AG20443 (cell line): Measurements from ENCODE around the gene JPH3.

Experiments used
- DNase-seq: peaks from one replicate; pipeline ENCODE4 v3.0.0; 2012; ENCODE audit warnings: low spot score, mixed read lengths

JPH3 gene

DNA sequence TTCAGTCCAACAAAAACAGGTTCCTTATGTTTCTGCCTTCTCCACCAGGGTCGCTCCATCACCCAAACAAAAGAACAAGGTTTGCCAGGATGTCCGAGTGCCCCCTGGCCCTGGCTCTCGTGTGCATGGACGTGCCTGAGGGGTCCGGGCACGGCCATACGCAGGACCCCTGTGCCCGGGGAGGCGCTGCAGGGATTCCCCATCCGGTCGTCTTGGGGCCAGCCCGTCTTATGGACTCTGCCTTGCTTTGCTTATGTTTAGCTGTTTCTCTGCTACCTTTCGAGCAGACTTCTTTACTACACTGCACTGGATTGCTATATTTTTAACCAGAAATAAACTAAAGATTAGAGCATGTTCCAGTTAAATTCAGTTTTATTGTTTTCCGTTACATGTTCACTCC lies 95.5 kb downstream of the JPH3 start:
- DNase-seq: no peak

DNA sequence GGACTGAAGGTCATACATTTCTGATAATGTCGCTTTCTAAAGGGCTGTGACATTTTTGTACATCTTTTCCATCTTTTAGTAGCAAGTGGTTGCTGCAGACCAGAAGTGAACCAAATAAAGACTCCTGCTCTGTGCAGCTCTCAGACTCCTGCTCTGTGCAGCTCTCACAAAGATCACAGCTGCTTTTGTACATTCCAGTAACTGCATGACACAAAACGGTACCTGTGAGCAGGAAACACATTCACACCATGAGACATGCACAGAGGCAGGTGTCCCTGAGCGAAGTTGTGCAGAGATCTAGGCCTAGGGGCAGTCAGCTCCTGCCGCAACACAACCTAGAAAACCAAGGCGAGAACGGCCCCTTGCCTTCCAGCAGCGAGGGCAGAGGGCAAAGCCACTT lies 95.9 kb downstream of the JPH3 start:
- DNase-seq: no peak

DNA sequence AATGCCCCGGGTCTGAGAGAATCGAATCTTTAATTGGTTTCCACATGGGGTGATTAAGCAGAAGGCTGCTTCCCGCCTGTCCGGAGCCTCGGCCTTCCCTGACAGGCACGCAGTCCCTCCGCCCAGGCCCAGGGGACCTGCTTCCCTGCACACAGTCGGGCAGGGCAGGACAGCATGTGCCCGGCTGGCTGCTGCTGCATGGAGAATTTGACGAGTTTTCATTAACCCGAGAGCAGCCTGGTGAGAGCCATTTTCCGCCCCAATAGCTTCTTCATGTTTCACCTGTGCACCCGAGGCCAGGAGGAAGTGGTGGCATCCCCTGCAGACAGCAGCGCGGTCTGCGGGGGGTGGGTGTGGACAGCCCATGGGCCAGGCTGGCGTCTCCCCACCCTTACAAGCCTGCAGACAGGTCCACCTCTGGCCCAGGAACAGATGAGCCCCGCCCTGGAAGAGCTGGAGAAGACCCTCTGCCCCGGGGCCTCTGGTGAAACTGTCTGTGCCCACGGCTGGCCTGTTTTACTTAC lies 96.4 kb downstream of the JPH3 start:
- DNase-seq: no peak

GRCh38 chr16:87700406-87701077 lies 98.2 kb downstream of the JPH3 start:
- no peak for DNase-seq

- DNase-seq: no peak
Measured at GRCh38 chr16:87701078-87701460, 98.8 kb downstream of the JPH3 start.

- no peak for DNase-seq
Measured at GRCh38 chr16:87701505-87701921, 99.2 kb downstream of the JPH3 start.

DNA sequence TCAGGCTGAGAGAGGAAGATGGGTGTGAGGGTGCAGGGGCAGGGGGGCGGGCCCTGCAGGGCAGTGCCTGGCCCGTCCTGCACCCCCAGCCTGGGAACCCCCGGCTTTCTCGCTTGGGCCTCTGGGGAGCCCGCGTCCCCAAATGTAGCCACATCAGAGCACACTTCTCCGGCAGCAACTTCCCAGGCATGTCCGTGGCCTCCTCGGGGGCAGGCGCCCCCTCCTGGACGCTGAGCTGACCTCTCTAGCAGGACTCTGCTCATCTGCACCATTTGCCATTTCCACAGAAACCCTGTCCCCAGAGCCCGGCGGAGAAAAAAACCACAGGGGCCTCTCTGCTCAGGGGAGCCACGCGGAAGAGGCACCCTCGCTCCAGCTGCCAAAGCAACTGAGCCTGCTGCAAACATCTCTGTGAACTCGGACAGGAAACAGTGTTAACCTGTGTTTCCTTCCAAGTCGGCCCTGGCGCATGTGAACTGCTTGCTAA lies 100.1 kb downstream of the JPH3 start:
- DNase-seq: peak; percentile 78

DNA sequence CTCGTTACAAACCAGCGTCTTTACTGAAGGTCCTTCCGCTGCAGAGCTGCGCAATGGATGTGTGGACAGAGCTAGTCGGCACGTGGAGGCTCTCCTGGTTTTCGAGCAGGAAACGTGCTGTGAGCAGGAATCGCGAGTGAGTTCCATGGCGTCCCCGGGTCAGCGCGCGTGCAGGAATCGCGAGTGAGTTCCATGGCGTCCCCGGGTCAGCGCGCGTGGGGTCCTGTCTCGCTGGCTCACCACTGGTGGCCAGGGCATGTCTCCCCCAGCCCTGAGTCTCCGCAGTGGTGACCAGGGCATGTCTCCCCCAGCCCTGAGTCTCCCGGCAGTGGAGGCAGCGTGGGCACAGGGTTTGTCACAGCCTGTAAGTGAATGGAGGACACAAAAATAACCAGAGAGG lies 100.8 kb downstream of the JPH3 start:
- no peak for DNase-seq

DNA sequence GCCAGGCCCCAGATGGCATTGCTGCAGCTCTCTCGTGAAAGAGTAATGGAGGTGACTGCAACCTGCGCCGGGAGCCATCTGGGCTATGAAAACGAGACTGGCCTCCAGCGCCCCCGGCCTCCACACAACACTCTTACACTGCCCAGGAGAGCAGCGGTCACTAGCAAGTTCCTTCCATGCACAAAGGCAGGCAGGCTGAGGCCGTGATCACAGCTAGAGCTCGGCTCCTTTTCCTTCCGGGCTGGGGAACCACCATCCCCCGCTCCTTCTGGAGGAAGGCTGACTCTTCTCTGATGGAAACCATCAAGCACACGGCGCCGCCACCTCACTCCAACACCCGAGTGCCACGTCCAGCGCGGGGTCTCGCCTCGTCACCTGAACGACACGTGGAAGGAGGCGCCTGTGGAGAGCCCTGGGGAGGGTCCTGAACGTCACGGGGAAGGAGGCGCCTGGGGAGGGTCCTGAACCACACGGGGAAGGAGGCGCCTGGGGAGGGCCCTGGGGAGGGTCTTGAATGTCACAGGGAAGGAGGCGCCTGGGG lies 101.6 kb downstream of the JPH3 start:
- no peak for DNase-seq

- no peak for DNase-seq
Measured at GRCh38 chr16:87704754-87705353, 102.5 kb downstream of the JPH3 start.

DNA sequence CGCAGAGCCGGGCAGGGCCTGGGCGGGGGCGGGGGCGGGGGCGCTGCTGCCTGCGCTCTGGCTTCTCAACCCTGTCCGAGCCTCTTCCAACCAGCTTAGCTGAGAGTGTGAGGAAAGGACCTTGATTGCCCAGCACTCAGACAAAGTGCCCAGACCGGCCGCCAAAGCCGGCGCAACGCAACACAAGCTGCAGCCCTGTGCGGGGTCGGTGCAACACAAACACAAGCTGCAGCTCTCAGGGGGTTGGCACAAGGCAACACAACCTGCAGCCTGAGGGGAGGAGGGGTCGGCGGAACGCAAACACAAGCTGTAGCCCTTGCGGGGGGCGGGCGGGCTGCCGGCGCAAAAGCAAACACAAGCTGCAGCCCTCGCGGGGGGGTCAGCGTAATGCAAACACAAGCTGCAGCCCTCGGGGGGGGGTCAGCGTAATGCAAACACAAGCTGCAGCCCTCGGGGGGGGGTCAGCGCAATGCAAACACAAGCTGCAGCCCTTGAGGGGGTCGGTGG lies 103.5 kb downstream of the JPH3 start:
- no peak for DNase-seq

- no peak for DNase-seq
Measured at GRCh38 chr16:87706278-87707000, 104.1 kb downstream of the JPH3 start.

DNA sequence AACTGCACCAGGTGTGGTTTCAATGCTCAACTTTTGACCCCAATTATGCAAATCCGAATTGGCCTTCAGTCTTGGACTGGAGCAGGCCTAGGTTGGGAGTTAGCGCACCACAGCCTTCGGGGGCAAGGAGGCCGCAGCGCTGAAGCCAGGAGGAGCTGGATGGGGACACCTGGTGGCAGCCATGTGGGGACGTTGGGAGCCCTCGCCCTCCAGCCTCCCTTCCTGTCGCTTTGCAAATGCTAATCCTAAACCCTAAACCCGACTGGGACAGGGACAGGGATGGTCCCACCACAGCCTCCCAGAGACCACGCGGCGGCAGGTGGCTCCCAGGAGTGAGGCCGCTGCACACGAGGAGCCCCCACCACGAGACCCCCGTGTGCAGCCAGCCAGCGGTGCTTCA lies 104.8 kb downstream of the JPH3 start:
- no peak for DNase-seq

- no peak for DNase-seq
Measured at GRCh38 chr16:87707714-87708580, 105.6 kb downstream of the JPH3 start.

DNA sequence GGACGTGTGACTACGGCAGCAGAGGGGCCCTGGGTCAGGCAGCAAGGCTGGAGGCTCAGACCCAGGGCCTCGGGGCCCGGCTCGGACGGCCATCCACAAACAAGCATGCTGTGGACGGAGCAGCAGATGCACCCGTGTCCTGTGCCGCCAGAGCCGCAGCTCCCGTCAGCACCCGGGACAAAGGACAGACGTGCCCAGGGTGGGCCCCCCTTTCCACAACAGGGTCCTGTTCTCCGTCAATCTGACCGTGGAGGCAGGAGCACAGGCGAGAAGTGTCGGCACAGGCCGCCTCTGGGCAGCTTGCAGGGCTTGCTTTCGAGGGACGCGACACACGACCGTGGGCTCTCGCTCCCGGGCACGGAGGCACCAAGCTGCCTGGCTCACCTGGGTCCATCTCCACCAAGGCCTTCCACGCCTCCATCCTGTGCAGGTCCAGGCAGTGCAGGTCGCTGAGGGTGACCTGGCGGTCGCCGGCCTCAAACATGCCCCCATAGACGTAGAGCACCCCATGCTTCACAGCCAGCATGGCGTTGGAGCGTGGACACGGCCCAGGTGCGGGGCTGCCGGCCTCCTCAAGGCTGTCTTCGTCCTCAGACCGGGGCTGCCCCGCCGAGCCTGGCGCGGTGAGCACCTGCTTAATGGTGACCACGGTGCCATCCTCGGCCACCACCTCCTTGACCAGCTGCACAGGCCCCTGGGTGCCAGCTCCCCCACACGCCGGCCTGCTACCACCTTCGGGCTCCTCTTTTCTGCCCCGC lies 106.8 kb downstream of the JPH3 start:
- DNase-seq: no peak

DNA sequence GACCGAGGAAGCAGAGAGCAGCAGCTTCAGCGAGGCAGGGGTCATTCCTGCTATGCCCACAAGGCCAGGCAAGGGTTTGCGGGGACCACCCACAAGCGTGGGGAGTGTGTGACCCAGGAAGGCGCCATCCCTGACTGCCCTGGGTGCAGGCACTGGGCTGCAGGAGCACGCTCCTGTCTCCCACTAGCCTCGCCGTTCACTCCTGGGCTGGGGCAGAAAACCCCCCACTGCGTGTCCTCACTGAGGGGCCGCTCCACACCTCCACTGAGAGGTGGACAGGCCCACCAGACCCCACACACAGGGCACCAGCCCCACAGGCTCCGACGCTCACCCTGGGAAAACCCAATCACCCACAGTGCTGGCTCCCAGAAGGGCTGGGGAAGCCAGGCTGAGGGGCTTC lies 107.4 kb downstream of the JPH3 start:
- no peak for DNase-seq

DNA sequence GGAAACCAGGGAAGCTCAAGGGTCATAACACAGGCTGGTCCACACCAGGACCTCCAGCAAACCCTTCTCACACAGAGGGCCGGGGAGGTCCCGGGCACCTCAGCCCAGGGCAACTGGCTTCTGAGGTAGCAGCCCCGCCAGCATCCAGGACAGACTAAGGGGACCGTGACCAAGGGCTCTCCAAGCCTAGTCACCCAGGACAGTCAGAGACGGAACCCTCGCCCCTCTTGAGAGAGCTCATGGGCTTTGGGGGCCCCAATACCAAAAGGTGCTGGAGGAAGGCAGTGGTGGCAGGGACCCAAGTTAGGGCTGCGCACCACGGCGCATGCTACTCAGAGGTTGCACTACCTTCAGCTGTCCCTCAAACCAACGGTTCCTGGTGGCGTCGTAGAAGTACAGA lies 108.6 kb downstream of the JPH3 start:
- no peak for DNase-seq

DNA sequence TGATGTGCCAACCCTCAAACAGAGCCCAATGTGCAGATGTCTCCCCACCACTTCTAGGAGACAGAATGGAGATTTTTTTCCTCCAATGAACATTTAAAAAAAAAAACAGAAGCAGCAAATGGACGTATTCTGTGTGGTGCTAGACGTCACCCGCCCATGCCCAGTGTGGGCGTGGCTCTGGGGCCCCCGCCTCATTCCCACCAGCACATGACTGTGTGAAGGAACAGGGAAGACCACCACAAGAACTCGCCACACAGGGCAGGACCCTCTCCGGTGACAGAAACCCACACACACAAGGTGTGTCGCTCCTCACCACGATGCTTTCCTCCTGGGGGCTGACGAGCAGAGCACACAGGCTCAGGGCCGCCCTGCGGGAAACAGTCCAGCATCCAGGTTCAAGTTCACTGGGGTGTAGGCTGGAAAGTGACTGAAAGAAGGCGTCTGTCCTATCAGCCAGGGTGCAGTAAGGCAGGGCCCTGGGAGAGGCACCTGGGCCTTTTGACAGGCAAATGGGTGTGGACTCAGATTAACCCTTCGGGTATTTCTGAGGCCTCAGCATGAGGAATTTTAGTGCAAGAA lies 110.0 kb downstream of the JPH3 start:
- DNase-seq: no peak

GRCh38 chr16:87713451-87714229 lies 111.3 kb downstream of the JPH3 start:
- no peak for DNase-seq

GRCh38 chr16:87715231-87715630 lies 112.9 kb downstream of the JPH3 start:
- no peak for DNase-seq
